SKM-1 (cell line): ENCODE results near the gene PLA2G6.
"Not testable (repeated sequence)": the region's sequence is repeated elsewhere in the genome, so short reads cannot be mapped to it uniquely, and the experiment has no call there.

ENCODE experiments used
- DNase-seq: peaks from one replicate; lab custom pipeline; 2025; ENCODE audit not compliant: unreplicated experiment; lab: John Stamatoyannopoulos, UW

Gene PLA2G6

GRCh38 chr22:38086942-38087341 is 94.7 kb downstream of the PLA2G6 start:
- no peak for DNase-seq

DNA sequence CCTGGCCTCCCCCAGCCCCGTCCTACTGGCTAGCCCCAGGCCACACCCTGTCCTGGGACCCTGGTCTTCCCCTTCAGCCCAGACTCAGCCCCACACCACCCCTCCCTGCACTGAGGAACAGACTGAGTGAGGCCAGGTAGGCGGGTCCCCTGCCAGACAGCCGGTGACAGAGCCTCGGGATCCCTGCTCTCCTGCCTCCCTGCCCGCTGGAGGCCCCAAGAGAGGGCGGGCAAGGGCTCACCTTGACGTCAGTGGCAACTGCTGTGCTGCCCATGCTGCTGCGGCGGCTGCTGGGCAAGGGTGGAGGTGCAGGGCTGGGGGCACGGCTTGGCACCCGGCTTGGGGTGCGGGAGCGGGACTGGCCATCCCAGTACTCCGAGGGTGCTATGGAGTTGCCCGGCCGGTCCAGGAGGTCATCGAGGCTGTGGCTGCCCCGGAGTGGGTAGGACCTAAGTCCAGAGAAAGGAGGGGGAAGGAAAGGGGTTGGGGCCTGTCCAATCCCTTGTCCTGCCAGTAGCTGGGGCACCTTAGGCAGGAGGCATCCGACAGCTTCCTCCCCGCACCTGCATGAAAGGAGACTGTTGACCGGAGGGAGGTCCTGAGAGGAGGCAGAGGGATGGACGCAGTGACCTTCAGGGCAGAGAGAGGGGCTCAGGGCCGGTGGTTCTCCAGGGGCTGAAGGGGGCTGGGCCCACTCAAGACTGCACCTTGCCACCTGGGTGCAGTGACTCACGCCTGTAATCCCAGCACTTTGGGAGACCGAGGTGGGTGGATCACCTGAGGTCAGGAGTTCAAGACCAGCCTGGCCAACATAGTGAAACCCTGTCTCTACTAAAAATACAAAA is 95.4 kb downstream of the PLA2G6 start:
- no peak for DNase-seq

DNA sequence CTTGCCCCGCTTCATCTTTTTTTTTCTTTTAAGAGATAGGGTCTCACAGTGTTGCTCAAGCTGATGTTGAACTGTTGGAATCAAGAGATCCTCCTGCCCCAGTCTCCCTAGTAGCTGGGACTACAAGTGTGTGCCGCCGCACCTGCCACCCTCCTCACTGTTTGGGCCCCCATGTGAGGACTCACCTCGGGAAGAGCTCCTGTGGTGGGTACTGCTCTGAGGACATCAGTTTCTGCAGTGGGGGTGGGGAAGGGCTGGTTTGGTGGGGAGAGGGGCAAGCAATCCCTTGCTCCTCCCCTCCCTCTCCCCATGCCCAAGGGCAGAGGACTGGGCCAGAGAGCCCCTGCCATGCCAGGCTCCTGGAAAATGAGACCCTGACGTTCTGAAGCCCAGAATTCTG is 96.1 kb downstream of the PLA2G6 start:
- no peak for DNase-seq

GRCh38 chr22:38085056-38085455 is 96.6 kb downstream of the PLA2G6 start:
- no peak for DNase-seq

DNA sequence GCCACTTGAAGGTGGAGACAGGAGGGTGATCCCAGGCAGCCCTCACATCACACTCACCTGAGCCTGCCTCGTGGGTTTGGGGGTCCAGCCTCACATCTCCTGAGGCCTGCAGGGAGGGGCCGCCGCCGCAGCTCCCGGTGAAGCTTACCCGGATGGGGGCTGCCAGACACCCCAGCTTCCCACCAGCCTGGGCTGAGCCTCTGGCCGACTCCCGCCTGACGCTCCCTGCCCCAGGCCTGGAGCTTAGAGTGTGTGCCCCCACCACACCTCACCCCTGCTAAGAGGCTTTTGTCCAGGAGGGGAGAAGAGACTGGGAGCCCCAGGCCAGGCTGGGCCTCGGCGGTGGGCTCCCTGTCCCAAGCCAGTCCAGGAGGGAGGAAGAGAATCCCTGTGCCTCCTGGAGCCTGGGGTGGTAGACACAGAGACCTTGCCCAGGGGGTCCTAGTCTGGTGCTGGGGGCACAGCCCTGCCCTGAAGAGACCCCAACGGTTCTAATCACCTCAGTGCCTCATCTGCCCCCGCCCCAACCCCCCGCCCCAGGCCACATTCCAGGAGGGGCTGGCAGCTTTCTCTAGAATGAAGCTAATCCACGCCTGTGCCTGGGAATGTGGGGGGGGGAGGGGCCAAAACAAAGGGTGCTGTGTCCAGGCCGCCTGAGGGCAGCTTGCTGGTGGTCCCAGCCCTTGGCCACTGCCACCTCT is 97.5 kb downstream of the PLA2G6 start, which contains the start of gene SLC16A8:
Gene SLC16A8 (minus strand): TSS at position 254 of the 701 bp plus-strand sequence. CDS start 1,311 bp downstream, outside the sequence.
- DNase-seq, result no peak

DNA sequence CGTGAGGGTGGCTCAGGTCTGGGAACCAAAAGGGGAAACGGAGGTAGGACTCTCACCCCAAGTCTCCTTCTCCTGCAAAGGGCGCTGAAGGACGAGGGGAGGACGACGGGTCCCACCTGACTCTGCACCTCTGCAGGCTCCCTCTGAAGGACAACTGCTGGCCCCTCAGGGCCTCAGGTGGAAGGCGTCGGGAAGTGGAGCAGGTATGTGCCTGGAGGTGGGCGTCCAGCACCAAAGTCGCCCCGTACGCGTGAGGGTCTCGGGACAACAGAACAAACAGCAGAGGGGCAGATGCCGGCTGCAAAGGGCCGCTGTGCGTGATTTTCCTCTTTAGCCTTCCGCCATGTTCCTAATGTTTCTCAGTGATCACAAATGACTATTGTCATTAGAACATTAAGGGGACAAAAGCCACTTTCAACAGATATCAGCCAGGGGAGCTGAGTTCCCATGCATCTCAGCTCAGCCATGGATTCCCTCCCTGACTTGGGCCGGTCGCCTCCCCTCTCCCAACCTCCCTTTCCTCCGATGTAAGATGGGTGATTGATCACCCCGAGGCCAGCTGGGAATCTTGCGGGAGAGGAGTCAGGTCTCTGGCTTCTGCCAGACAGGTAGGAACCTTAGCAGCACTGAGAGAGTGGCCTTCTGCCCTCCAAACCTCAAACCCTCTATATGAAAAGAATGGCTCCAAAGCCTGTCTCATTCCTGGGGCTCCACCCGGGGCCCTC is 98.5 kb downstream of the PLA2G6 start:
- no peak for DNase-seq

DNA sequence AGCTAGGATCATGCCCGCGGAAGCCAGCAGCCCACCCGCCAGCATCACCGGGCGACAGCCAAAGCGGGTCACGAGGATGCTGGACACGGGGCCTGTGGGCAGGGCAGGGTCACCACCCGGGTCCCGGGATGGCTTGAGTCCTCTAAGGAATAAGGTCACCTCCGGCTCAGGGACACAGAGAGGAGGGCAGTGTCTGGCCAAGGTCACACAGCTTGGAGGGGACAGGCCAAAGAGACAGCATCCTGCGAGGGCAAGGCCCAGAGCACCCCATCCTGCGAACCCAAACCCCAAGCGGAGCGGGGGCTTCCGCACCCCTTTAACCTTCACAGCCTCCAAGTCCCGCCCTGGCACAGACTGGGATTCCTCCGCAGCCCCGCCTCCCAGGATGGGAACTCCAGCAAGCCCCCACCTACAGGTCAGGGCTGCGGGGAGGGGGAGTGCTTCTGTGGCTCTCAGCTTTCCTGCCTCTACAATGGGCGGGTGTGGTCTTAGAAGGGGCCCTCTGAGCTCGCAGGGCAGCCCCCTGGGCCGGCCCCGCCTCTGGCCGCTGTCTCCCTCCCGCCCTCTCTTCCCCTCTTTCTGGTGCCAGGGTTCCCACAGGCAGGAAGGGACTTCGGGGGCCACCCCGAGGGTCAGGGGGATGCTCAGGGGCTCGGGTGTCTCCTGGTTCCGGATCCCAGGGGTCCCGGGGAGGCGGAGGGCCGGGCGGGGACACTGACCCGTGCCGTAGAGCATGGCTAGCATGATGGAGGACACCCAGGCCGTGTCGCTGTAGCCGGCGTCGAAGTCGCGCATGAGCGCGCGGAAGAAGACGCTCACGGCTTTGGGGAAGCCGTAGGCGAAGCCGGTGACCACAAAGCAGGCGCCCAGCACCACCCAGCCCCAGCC is 99.4 kb downstream of the PLA2G6 start:
- no peak for DNase-seq

DNA sequence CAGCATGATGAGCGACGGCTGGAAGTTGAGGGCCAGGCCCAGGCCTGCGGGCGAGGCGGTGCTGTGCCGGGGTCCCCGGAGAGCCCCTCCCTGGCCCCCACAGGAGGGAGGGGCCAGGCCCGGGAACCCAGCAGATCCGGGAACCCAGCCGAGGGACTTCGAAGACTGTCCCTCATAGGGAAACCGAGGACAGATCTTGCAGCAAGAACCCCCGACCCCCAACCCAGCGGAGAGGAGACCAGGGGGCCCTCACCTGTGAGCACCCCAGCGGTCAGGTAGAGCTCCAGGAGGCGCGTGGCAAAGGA is 100.0 kb downstream of the PLA2G6 start:
- DNase-seq, result no peak

GRCh38 chr22:38080850-38081635 is 100.6 kb downstream of the PLA2G6 start:
- DNase-seq, result no peak

DNA sequence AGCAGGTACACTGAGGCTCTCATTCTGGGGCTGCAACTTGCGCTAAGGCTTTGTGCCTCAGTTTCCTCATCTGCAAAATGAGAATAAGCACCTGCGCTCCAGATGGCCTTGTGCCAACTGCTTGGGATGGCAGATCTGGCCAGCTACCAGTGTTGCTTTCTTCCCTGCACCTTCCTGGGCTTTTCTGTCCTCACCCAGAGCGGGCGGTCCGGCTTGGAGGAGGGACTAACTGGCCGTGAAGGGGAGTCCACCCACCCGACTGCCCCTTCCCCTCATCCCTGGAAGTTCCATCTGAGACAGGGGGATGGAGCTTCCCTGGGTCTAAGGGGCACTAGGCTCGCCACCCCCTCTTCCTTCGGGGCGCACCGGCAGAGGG is 101.2 kb downstream of the PLA2G6 start:
- no peak for DNase-seq

DNA sequence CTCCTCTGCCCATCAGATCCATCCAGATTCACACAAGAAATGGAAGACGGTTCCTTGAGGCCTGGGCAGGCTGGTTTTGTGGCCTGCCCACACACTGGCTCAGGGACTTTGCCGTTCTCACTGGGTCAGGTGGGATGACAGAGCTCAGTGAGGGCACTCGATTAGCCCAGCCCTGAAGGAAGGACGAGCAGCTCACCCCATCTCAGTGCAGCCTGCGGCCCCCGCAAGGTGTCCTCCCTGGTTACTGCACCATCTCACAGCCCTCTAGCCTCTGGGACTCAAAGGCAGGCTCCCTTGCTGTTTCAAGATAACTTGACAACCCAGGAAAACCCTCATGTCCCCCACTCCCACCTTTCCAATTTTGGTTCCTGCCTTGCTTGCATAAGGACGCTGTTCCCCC is 101.8 kb downstream of the PLA2G6 start:
- no peak for DNase-seq

DNA sequence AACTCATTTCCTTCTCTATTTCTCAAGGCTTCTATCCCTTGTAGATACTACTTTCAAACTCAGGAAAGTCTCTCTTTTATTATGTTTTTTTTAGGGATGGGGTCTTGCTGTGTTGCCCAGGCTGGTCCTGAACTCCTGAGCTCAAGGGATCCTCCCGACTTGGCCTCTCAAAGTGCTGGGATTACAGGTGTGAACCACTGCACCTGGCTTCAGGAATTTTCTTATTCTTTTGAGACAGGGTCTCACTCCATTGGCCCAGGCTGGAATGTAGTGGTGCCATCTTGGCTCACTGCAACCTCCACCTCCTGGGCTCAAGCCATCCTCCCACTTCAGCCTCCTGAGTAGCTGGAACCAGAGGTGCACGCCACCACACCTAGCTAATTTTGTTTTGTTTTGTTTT is 102.4 kb downstream of the PLA2G6 start:
- DNase-seq, result not testable (repeated sequence)

- no peak for DNase-seq
Observed at GRCh38 chr22:38078046-38078840, 103.4 kb downstream of the PLA2G6 start.

- no peak for DNase-seq
Observed at GRCh38 chr22:38077595-38077994, 104.0 kb downstream of the PLA2G6 start.

GRCh38 chr22:38077096-38077495 is 104.5 kb downstream of the PLA2G6 start:
- DNase-seq, result no peak

- no peak for DNase-seq
Observed at GRCh38 chr22:38075961-38076360, 105.7 kb downstream of the PLA2G6 start.

DNA sequence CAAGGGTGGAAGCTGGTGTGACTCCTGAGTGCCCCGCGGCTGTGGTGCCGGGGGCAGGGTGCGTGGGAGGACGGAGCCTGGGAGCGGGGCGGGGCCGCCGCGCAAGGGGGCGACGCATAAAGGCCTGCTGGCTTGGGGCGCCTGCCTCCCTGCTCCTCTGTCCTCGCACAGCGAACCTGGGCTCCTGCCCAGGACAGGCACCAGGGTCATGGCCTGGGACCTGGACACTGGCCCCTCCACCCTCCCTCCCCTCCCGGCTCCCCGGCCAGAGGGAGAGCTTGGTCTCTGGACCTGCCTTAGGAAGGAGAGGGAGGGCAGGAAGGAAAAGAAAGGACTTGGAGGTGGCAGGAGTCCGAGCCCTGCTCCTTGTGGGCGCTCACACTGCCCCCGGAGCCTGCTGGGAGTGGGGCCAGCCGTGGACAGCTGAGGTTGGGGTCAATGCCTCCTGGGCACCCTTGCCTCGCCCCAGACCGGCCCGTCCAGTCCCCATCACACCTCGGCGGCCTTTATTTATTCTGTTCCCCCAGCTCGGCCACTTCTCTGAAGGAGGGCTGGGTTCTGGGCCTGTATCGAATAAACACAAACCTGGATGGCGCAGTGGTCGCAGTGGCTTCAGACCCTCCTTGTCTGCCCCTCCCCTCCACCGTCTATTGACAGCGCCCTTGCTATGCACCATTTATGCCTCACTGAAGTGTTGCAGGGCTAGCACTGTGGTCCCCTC is 106.4 kb downstream of the PLA2G6 start:
- DNase-seq, result no peak

DNA sequence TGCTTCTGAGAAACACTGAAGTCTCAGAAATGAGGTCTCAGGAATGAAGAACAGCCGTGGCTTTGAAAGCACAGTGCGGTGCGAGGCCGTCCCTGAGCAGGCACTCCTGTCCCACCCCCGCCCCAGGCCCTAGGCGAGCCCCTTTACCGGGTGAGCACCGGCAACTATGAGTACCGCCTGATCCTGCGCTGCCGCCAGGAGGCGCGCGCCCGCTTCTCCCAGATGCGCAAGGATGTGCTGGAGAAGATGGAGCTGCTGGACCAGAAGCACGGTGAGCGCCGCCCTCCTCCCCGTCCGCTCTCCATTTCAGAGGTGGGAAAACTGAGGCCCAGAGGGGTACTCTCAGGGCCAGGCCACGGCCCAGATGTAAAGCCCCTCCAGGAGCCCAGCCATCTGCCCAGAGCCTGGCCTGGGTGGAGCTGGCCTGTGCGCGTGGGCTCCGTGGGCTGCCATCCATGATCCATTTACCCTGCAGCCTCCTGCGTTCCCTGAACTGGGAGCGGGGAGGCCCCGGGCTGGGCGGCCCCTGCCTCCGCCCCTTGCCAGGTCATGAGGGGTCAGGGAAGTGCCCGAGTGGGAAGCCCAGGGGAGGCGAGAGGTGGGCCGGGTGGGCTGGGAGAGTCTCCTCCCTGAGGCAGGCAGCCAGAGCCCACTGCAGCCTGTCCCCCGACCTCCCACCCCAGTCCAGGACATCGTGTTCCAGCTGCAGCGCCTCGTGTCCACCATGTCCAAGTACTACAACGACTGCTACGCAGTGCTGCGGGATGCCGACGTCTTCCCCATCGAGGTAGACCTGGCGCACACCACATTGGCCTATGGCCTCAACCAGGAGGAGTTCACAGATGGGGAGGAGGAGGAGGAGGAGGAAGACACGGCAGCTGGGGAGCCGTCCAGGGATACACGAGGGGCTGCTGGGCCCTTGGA is 107.2 kb downstream of the PLA2G6 start:
- DNase-seq, result no peak
